ENCODE data around the gene SANBR. TPM values are rescaled to one million over a fixed set of nuclear protein-coding genes. Genes with fewer than 3 reads are reported as not detected.

Gene SANBR
- total RNA-seq, 2 experiments from 2014 or later, result 6.4 to 11.0 TPM

- H3K27ac Mint-ChIP-seq, result no peak overlapping the region
- CTCF ChIA-PET, result no interaction called here
Measured at GRCh38 chr2:61042807-61043206, 22.9 kb upstream of the SANBR start.

DNA sequence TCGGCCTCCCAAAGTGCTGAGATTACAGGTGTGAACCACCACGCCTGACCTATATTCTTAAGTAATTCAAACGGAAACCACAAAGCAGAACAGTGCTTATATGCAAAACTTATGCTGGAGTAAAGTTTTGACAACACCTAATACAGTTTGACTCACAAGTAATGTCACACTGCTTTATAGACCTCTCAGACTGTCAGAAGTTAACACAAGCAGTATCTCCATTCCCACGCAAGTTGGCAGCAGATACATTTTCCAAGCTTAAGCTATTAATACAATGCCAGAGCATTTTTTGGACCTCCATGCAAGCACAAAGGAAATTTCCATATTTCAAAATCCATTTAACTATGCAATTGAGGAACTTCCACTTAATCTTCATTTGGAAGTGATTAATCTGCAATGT, 21.0 kb upstream of the SANBR start:
- ATAC-seq (no peak), DNase-seq (no peak)
- no peak overlapping the region for H3K4me3 Mint-ChIP-seq
- no peak overlapping the region for H3K27ac Mint-ChIP-seq
- H3K36me3 Mint-ChIP-seq, result peaks cover 40% of the 10 kb centered on the region
- peaks cover 18% of the 10 kb centered on the region for H3K4me1 Mint-ChIP-seq
- no peaks in the 10 kb centered on the region for H3K27me3 Mint-ChIP-seq
- no peaks in the 10 kb centered on the region for H3K9me3 Mint-ChIP-seq (ENCODE audit: low read depth)
- CTCF ChIA-PET, result no interaction called here

More at GRCh38 chr2:61042807-61043206, 22.9 kb upstream of the SANBR start:
- DNase-seq (no peak), ATAC-seq (no peak)
- Mint-ChIP-seq H3K27me3 (no peaks in the 10 kb centered on the region), H3K9me3 (ENCODE audit: low read depth) (no peaks in the 10 kb centered on the region), H3K4me1 (peaks cover 18% of the 10 kb centered on the region), H3K4me3 (no peak overlapping the region), H3K36me3 (peaks cover 32% of the 10 kb centered on the region)

DNA sequence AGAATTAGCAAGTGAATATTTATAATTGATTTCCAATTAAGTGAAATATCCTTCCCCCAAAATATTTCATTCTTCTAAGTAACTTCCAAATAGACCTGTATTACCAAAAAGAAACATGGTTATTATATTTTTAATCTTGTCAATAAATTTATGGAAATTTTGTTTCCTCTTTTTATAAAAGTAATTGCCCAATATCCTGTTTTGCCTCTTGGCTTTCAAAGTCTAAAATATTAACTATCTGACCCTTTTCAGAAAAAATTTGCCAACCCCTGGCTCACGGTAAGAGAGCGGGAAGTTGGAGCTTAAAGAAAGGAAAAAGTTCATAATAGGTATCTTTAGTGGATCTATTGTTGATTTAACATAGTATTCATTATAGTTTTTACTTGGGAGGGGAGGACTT, 20.4 kb upstream of the SANBR start:
- Mint-ChIP-seq H3K4me3 (no peak overlapping the region), H3K27ac (no peak overlapping the region), H3K36me3 (peaks cover 40% of the 10 kb centered on the region), H3K4me1 (peaks cover 18% of the 10 kb centered on the region), H3K27me3 (no peaks in the 10 kb centered on the region), H3K9me3 (ENCODE audit: low read depth) (no peaks in the 10 kb centered on the region)
- DNase-seq, result no peak
- CTCF ChIA-PET, result no interaction called here
- no peak for ATAC-seq

DNA sequence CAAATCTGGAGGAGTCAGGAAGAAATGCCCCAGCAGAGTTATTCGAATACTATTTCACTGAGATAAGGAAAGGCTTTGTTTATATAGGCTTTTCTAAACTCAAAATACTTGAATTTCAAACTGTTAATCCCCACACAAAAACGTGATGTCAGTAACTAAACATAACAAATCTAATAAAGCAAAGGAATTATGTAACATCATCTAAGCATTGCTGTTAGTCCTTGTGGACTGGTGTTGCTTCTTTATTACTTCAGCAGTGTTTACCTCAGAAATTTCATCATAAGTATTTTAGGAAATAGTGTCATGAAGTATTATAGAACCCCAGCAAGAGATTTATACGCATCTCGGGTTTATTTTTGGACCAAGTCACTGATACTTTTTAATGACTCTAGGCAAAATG, 19.7 kb upstream of the SANBR start:
- peaks cover 18% of the 10 kb centered on the region for H3K4me1 Mint-ChIP-seq
- H3K27me3 Mint-ChIP-seq, result no peaks in the 10 kb centered on the region
- H3K27ac Mint-ChIP-seq, result no peak overlapping the region
- CTCF ChIA-PET, result no interaction called here
- DNase-seq (no peak), ATAC-seq (no peak)
- H3K36me3 Mint-ChIP-seq, result peaks cover 38% of the 10 kb centered on the region
- H3K4me3 Mint-ChIP-seq, result no peak overlapping the region
- no peaks in the 10 kb centered on the region for H3K9me3 Mint-ChIP-seq (ENCODE audit: low read depth)

- Mint-ChIP-seq H3K36me3 (peaks cover 16% of the 10 kb centered on the region), H3K27ac (no peak overlapping the region), H3K27me3 (no peaks in the 10 kb centered on the region), H3K4me3 (no peak overlapping the region), H3K4me1 (no peaks in the 10 kb centered on the region), H3K9me3 (ENCODE audit: low read depth) (no peaks in the 10 kb centered on the region)
- no peak for ATAC-seq
- CTCF ChIA-PET, result no interaction called here
- no peak for DNase-seq
Measured at GRCh38 chr2:61055557-61055956, 10.1 kb upstream of the SANBR start.

GRCh38 chr2:61057562-61057961, 8.1 kb upstream of the SANBR start:
- H3K27me3 Mint-ChIP-seq, result no peaks in the 10 kb centered on the region
- H3K4me1 Mint-ChIP-seq, result no peaks in the 10 kb centered on the region
- H3K36me3 Mint-ChIP-seq, result peaks cover 16% of the 10 kb centered on the region
- H3K4me3 Mint-ChIP-seq, result no peak overlapping the region
- no peaks in the 10 kb centered on the region for H3K9me3 Mint-ChIP-seq (ENCODE audit: low read depth)
- CTCF ChIA-PET, result no interaction called here
- DNase-seq (no peak), ATAC-seq (no peak)
- H3K27ac Mint-ChIP-seq, result no peak overlapping the region

DNA sequence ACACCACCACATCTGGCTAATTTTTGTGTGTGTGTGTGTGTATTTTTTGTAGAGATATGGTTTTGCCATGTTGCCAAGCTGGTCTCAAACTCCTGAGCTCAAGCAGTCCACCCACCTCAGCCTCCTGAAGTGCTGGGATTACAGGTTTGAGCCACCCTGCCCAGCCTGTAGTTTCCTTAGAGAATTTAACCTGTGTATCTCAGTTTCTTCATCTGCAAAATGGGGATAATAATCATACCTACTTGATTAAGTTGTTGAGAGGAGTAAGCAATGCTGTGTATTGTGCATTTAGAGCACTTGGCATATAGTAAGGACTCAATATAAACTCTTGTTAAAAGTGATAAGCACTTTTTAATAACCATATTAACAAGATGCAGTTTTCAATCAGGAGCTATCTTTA, 6.3 kb upstream of the SANBR start:
- no peaks in the 10 kb centered on the region for H3K4me1 Mint-ChIP-seq
- H3K36me3 Mint-ChIP-seq, result peaks cover 16% of the 10 kb centered on the region
- no peaks in the 10 kb centered on the region for H3K27me3 Mint-ChIP-seq
- no peak overlapping the region for H3K4me3 Mint-ChIP-seq
- H3K27ac Mint-ChIP-seq, result no peak overlapping the region
- no peaks in the 10 kb centered on the region for H3K9me3 Mint-ChIP-seq (ENCODE audit: low read depth)
- ATAC-seq (no peak), DNase-seq (no peak)
- CTCF ChIA-PET, result no interaction called here

- CTCF ChIA-PET, result no interaction called here
- no peaks in the 10 kb centered on the region for H3K27me3 Mint-ChIP-seq
- no peak overlapping the region for H3K27ac Mint-ChIP-seq
- peaks cover 2% of the 10 kb centered on the region for H3K4me1 Mint-ChIP-seq
- H3K36me3 Mint-ChIP-seq, result peaks cover 24% of the 10 kb centered on the region
- no peaks in the 10 kb centered on the region for H3K9me3 Mint-ChIP-seq (ENCODE audit: low read depth)
- H3K4me3 Mint-ChIP-seq, result no peak overlapping the region
- ATAC-seq (no peak), DNase-seq (no peak)
Measured at GRCh38 chr2:61074100-61074499, 8.4 kb downstream of the SANBR start.

DNA sequence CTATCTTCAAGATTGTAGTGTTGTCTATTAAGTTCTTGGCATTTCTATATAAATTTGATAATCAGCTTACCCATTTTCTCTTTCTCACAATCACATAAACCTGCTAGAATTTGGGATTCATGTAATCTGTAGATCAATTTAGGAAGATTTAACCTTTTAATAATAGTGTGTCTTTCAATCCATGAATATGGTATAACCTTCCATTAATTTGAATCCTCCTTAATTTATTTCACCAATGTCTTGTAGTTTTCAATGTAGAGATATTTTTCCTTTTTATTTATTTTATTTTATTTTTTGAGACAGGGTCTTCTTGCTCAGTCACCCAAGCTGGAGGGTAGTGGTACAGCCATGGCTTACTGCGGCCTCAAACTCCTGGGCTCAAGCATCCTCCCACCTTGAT, 20.2 kb downstream of the SANBR start:
- Mint-ChIP-seq H3K9me3 (ENCODE audit: low read depth) (no peaks in the 10 kb centered on the region), H3K27me3 (no peaks in the 10 kb centered on the region), H3K4me3 (no peak overlapping the region), H3K27ac (no peak overlapping the region), H3K4me1 (no peaks in the 10 kb centered on the region), H3K36me3 (peaks cover 9% of the 10 kb centered on the region)
- ATAC-seq (no peak), DNase-seq (no peak)
- CTCF ChIA-PET, result interaction anchor here (0.6 to 1.2 kb wide), 2 partner anchors 11 to 13 kb away, joined by 3 to 4 read pairs; no protein-coding TSS in a partner anchor

GRCh38 chr2:61089797-61090196, 24.1 kb downstream of the SANBR start:
- Mint-ChIP-seq H3K4me1 (no peaks in the 10 kb centered on the region), H3K36me3 (peaks cover 5% of the 10 kb centered on the region), H3K27ac (no peak overlapping the region), H3K9me3 (ENCODE audit: low read depth) (no peaks in the 10 kb centered on the region), H3K4me3 (no peak overlapping the region), H3K27me3 (no peaks in the 10 kb centered on the region)
- DNase-seq (no peak), ATAC-seq (no peak)
- CTCF ChIA-PET, result no interaction called here

DNA sequence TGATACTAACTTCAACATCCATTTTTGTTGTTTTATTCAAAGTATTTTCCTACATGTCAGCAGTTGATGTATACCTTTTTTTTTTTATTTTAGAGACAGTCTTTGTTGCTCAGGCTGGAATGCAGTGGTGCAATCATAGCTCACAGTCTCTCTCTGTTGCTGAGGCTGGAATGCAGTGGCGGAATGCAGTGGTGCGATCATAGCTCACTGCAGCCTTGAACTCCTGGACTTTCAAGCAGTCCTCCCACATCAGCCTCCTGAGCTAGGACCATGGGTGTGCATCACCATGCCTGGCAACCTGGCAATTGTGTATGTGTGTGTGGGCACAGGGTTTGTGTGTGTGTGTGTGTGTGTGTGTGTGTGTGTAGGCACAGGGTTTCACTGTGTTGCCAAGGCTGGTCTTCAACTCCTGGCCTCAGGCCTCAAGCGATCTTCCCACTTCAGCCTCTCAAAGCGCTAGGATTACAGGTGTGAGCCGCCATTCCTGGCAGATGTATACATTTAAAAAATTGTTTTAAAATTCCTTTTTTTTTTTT, 24.8 kb downstream of the SANBR start:
- no peak for ATAC-seq
- H3K36me3 Mint-ChIP-seq, result peaks cover 4% of the 10 kb centered on the region
- H3K27ac Mint-ChIP-seq, result no peak overlapping the region
- H3K4me1 Mint-ChIP-seq, result no peaks in the 10 kb centered on the region
- H3K9me3 Mint-ChIP-seq (ENCODE audit: low read depth), result no peaks in the 10 kb centered on the region
- CTCF ChIA-PET, result no interaction called here
- H3K27me3 Mint-ChIP-seq, result no peaks in the 10 kb centered on the region
- no peak for DNase-seq
- H3K4me3 Mint-ChIP-seq, result no peak overlapping the region

GRCh38 chr2:61091485-61091884, 25.8 kb downstream of the SANBR start:
- ATAC-seq (no peak), DNase-seq (no peak)
- no peaks in the 10 kb centered on the region for H3K27me3 Mint-ChIP-seq
- H3K9me3 Mint-ChIP-seq (ENCODE audit: low read depth), result no peaks in the 10 kb centered on the region
- H3K36me3 Mint-ChIP-seq, result peaks cover 6% of the 10 kb centered on the region
- no peak overlapping the region for H3K4me3 Mint-ChIP-seq
- no peak overlapping the region for H3K27ac Mint-ChIP-seq
- CTCF ChIA-PET, result no interaction called here
- H3K4me1 Mint-ChIP-seq, result peaks cover 8% of the 10 kb centered on the region

DNA sequence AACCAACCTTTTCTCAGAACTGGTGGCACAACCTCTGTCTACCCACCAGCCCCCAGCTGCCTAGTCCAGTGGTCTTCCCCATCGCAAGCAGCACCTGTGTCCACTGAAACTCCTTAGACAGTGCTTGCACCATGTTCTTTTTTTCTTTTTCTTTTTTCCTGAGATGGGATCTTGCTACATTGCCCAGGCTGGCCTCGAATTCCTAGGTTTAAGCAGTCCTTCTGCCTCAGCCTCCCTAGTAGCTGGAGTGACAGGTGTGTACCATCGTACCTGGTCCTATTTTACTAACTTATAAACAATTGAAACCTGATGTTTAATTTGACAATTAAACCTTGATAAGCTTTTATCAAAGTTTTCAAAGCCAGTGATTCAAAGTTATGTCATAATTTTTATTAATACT, 30.8 kb downstream of the SANBR start:
- Mint-ChIP-seq H3K27ac (no peak overlapping the region), H3K27me3 (no peaks in the 10 kb centered on the region), H3K9me3 (ENCODE audit: low read depth) (no peaks in the 10 kb centered on the region), H3K4me3 (no peak overlapping the region), H3K4me1 (peaks cover 8% of the 10 kb centered on the region), H3K36me3 (peaks cover 4% of the 10 kb centered on the region)
- no peak for DNase-seq
- ATAC-seq, result no peak
- CTCF ChIA-PET, result interaction anchor here (1.8 kb wide), 1 partner anchor 11 kb away, joined by 3 read pairs; no protein-coding TSS in a partner anchor

- Mint-ChIP-seq H3K9me3 (ENCODE audit: low read depth) (no peaks in the 10 kb centered on the region), H3K27me3 (no peaks in the 10 kb centered on the region), H3K4me3 (no peak overlapping the region), H3K4me1 (peaks cover 7% of the 10 kb centered on the region), H3K36me3 (peaks cover 17% of the 10 kb centered on the region), H3K27ac (no peak overlapping the region)
- no peak for DNase-seq
- CTCF ChIA-PET, result no interaction called here
- no peak for ATAC-seq
Measured at GRCh38 chr2:61100801-61101200, 35.1 kb downstream of the SANBR start.

- Mint-ChIP-seq H3K4me1 (no peaks in the 10 kb centered on the region), H3K4me3 (no peak overlapping the region), H3K27me3 (no peaks in the 10 kb centered on the region), H3K27ac (no peak overlapping the region), H3K36me3 (peaks cover 27% of the 10 kb centered on the region), H3K9me3 (ENCODE audit: low read depth) (peaks cover 10% of the 10 kb centered on the region)
- CTCF ChIA-PET, result interaction anchor here (0.7 kb wide), 1 partner anchor 14 kb away, joined by 4 read pairs; no protein-coding TSS in a partner anchor
- no peak for ATAC-seq
- no peak for DNase-seq
Measured at GRCh38 chr2:61109291-61109690, 43.6 kb downstream of the SANBR start.
